Activated T-helper 1 cell treated with anti-CD3 and anti-CD28 coated beads, Interleukin-12 subunit alpha, Interleukin-12 subunit beta, Interleukin-2, Interleukin-4 antibody, amounts not matched to agents 30 ng/mL and 10 ng/mL and 1 ng/mL, durations not matched to agents 14 hours and 24 hours and 36 hours (primary cell): ENCODE results near the gene ASTN2. TPM values are rescaled to one million over a fixed set of nuclear protein-coding genes. Genes with fewer than 3 reads are reported as not detected.

Source experiments
- DNase-seq: peaks from one replicate; pipeline ENCODE4 v3.0.0; 2021; ENCODE audit warnings: low spot score
- H3K27ac Mint-ChIP-seq: one replicate; pipeline ENCODE4 v1.8.0; 2021; ENCODE audit warnings: mild to moderate bottlenecking, mixed read lengths
- H3K27me3 Mint-ChIP-seq: one replicate; pipeline ENCODE4 v1.8.0; 2022; ENCODE audit warnings: mild to moderate bottlenecking, moderate library complexity, mixed read lengths; ENCODE audit not compliant: insufficient read depth
- H3K36me3 Mint-ChIP-seq: one replicate; pipeline ENCODE4 v1.8.0; 2021; ENCODE audit warnings: low read depth, mixed read lengths
- H3K4me1 Mint-ChIP-seq: one replicate; pipeline ENCODE4 v1.8.0; 2021; ENCODE audit warnings: low read depth, mixed read lengths
- H3K4me3 Mint-ChIP-seq: one replicate; pipeline ENCODE4 v1.8.0; 2021; ENCODE audit warnings: mild to moderate bottlenecking, moderate library complexity, mixed read lengths
- H3K9me3 Mint-ChIP-seq: one replicate; pipeline ENCODE4 v1.8.0; 2021; ENCODE audit warnings: mixed read lengths
- intact Hi-C: fragments of 100-400 bp; cut with micrococcal nuclease; formaldehyde crosslinking; loops from one replicate; pipeline ENCODE4 v1.15.1; 2024
- total RNA-seq: library from RNA; stranded (reverse); gene quantifications from 2 replicates; pipeline ENCODE4 v1.2.3, GENCODE V29; 2022

The ASTN2 gene
- total RNA-seq, 1 donor from 2014 or later, result 3.3 TPM

GRCh38 chr9:117184173-117184572 lies 230.7 kb downstream of the ASTN2 start:
- H3K27me3 Mint-ChIP-seq, result no peaks in the 10 kb centered on the region
- H3K4me1 Mint-ChIP-seq, result no peaks in the 10 kb centered on the region
- no peak overlapping the region for H3K27ac Mint-ChIP-seq
- no peak for DNase-seq
- no peaks in the 10 kb centered on the region for H3K9me3 Mint-ChIP-seq
- H3K4me3 Mint-ChIP-seq, result no peak overlapping the region
- intact Hi-C loops, result no loop called here
- H3K36me3 Mint-ChIP-seq, result no peaks in the 10 kb centered on the region

- no peak overlapping the region for H3K4me3 Mint-ChIP-seq
- H3K36me3 Mint-ChIP-seq, result no peaks in the 10 kb centered on the region
- H3K27ac Mint-ChIP-seq, result no peak overlapping the region
- H3K27me3 Mint-ChIP-seq, result no peaks in the 10 kb centered on the region
- H3K4me1 Mint-ChIP-seq, result no peaks in the 10 kb centered on the region
- no peaks in the 10 kb centered on the region for H3K9me3 Mint-ChIP-seq
- intact Hi-C loops, result no loop called here
- no peak for DNase-seq
These were observed 232.8 kb downstream of the ASTN2 start for GRCh38 chr9:117182046-117182445.

DNA sequence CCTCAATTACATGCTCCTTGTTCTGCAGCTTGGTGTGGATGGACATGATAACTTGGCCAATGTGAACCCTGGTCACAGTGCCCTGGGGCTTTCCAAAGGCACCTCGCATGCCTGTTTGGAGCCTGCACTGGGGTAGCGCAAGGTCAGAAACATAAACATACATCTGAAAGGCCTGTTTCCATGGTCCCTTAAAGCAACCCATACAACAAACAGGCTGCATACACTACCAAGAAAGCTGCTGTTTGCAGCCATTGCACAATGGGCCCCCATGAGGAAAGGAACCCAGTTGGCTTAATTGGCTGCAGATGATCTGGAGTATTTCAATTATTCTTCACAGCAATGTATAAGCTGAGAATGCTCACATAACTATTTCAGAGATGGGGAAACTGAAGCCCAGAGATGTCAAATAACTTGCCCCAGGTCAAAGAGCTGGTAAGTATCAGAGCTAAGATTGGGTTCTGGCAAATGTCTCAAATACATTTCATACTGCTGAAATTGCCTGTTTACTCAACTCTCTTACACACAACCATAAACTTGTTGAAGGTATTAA lies 233.9 kb downstream of the ASTN2 start:
- Mint-ChIP-seq H3K36me3 (no peaks in the 10 kb centered on the region), H3K4me3 (no peak overlapping the region), H3K9me3 (no peaks in the 10 kb centered on the region), H3K27me3 (no peaks in the 10 kb centered on the region), H3K27ac (no peak overlapping the region), H3K4me1 (no peaks in the 10 kb centered on the region)
- DNase-seq, result no peak
- intact Hi-C loops, result no loop called here

- Mint-ChIP-seq H3K27ac (no peak overlapping the region), H3K9me3 (no peaks in the 10 kb centered on the region), H3K4me1 (no peaks in the 10 kb centered on the region), H3K27me3 (no peaks in the 10 kb centered on the region), H3K4me3 (no peak overlapping the region), H3K36me3 (no peaks in the 10 kb centered on the region)
- intact Hi-C loops, result no loop called here
- no peak for DNase-seq
These were observed 236.1 kb downstream of the ASTN2 start for GRCh38 chr9:117178596-117179375.

- Mint-ChIP-seq H3K27me3 (no peaks in the 10 kb centered on the region), H3K9me3 (no peaks in the 10 kb centered on the region), H3K36me3 (no peaks in the 10 kb centered on the region), H3K4me3 (no peak overlapping the region), H3K4me1 (no peaks in the 10 kb centered on the region), H3K27ac (no peak overlapping the region)
- no peak for DNase-seq
- intact Hi-C loops, result no loop called here
These were observed 244.3 kb downstream of the ASTN2 start for GRCh38 chr9:117170567-117170966.

- H3K27me3 Mint-ChIP-seq, result no peaks in the 10 kb centered on the region
- DNase-seq, result no peak
- H3K4me3 Mint-ChIP-seq, result no peak overlapping the region
- no peaks in the 10 kb centered on the region for H3K4me1 Mint-ChIP-seq
- intact Hi-C loops, result no loop called here
- no peaks in the 10 kb centered on the region for H3K36me3 Mint-ChIP-seq
- H3K27ac Mint-ChIP-seq, result no peak overlapping the region
- no peaks in the 10 kb centered on the region for H3K9me3 Mint-ChIP-seq
These were observed 245.7 kb downstream of the ASTN2 start for GRCh38 chr9:117169089-117169621.

DNA sequence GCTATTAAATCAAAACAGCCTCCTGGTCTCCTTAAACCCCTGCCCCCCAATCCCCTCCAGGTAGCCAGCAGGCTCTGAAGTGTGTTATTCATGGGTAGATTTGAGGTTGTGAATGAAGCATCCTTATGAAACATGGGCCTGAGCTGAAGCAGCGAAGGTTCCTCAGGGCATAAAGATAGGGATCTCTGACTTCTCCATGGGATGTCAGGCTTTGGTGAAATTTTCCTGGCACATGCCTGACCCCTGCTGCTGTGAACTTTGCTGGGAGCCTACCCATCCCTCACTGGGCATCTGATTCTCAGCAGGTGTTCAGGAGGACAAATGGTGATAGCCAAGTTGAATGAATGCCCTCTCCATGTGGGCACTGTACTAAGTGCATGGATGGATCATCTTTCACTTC lies 250.3 kb downstream of the ASTN2 start:
- Mint-ChIP-seq H3K4me1 (no peaks in the 10 kb centered on the region), H3K4me3 (no peak overlapping the region), H3K27me3 (no peaks in the 10 kb centered on the region), H3K36me3 (no peaks in the 10 kb centered on the region), H3K27ac (no peak overlapping the region), H3K9me3 (no peaks in the 10 kb centered on the region)
- DNase-seq, result no peak
- intact Hi-C loops, result no loop called here

DNA sequence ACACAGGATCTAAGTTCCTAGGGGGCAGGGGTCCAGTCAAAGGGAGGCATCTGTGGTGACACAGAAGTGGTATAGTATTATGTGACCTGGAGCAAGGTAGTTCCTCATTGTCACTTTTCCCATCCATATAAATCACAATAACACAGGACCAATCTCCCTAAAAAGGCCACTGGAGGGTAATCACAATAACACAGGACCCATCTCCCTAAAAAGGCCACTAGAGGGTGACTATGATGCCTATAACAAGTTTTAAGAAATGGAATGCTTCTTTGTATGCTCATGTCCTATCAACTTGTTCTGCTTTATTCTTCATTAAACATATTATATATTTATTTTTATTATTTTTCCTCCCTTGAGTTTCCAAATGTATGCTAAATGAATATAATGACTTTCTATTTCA lies 254.6 kb downstream of the ASTN2 start:
- H3K4me3 Mint-ChIP-seq, result no peak overlapping the region
- no peaks in the 10 kb centered on the region for H3K27me3 Mint-ChIP-seq
- DNase-seq, result no peak
- no peaks in the 10 kb centered on the region for H3K9me3 Mint-ChIP-seq
- no peaks in the 10 kb centered on the region for H3K4me1 Mint-ChIP-seq
- no peaks in the 10 kb centered on the region for H3K36me3 Mint-ChIP-seq
- no peak overlapping the region for H3K27ac Mint-ChIP-seq
- intact Hi-C loops, result no loop called here

DNA sequence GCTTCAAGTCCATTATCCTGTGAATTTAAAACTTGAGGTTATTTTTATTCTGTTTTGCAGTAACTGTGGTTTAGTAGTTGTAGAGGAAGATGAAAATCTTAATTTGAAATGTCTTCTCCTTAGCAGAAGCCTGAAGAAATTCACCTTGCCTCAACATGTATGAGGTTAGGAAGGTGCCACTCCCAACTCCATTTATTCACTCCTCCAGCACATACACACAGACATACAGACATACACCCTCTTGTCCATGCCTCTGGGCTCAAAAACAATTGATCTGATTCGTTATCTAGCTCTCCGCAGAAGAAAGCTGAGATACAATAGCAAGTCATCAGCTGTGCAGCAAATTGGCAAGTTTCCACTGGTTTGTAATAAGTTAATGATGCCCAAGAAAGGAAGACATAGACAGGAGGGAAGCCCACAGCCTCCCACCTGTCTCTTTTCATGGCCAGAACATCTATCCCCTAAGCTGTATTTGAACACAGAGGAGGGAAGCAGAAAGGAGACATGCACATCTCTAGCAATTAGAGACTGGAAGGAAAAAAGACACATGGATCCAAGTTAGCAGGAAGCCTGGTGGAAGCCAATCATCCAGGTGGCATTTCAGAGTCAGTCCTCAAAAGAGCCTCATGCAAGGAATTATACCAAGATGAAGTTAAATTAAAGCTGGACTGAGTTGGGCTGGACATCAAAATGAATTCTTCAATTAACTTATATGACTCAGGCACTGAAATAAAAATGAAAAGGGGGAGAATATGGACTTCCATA lies 257.9 kb downstream of the ASTN2 start:
- H3K27ac Mint-ChIP-seq, result no peak overlapping the region
- intact Hi-C loops, result loop anchor here (10.0 kb wide), 1 partner anchor 62 kb away; no protein-coding TSS in a partner anchor
- no peaks in the 10 kb centered on the region for H3K4me1 Mint-ChIP-seq
- no peaks in the 10 kb centered on the region for H3K27me3 Mint-ChIP-seq
- no peak overlapping the region for H3K4me3 Mint-ChIP-seq
- H3K9me3 Mint-ChIP-seq, result no peaks in the 10 kb centered on the region
- DNase-seq, result no peak
- no peaks in the 10 kb centered on the region for H3K36me3 Mint-ChIP-seq

DNA sequence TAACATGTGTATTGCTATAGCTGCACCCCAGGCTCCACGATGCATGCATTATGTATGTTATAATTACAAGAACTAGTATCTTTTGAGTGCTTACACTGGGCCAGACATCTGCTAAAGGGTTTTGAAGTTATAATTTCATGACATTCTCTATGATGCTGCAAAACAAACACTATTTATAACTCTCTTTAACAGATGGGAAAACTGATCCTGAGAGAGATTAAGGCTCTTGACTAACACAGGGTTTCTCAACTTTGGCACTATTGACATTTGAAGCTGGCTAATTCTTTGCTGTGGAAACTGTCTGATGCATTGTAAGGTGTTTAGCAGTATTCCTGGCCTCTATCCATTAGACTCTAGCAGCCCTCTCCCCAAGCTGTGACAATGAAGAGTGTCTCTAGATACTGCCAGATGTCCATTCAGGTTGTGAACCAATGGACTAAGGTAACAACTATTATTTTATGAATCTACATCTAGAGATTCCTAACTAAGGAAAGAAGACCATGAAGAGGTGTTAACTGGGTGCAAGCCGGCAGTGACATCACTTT lies 258.6 kb downstream of the ASTN2 start:
- intact Hi-C loops, result loop anchor here (10.0 kb wide), 1 partner anchor 61 kb away; no protein-coding TSS in a partner anchor
- Mint-ChIP-seq H3K27ac (no peak overlapping the region), H3K27me3 (no peaks in the 10 kb centered on the region), H3K36me3 (no peaks in the 10 kb centered on the region), H3K4me1 (no peaks in the 10 kb centered on the region), H3K9me3 (no peaks in the 10 kb centered on the region), H3K4me3 (no peak overlapping the region)
- DNase-seq, result no peak

GRCh38 chr9:117153021-117153420 lies 261.8 kb downstream of the ASTN2 start:
- Mint-ChIP-seq H3K9me3 (no peaks in the 10 kb centered on the region), H3K36me3 (no peaks in the 10 kb centered on the region), H3K27me3 (no peaks in the 10 kb centered on the region), H3K27ac (no peak overlapping the region), H3K4me1 (no peaks in the 10 kb centered on the region), H3K4me3 (no peak overlapping the region)
- no peak for DNase-seq
- intact Hi-C loops, result loop anchor here (10.0 kb wide), 1 partner anchor 58 kb away; no protein-coding TSS in a partner anchor

- Mint-ChIP-seq H3K27ac (no peak overlapping the region), H3K4me3 (no peak overlapping the region), H3K4me1 (no peaks in the 10 kb centered on the region), H3K36me3 (no peaks in the 10 kb centered on the region), H3K27me3 (no peaks in the 10 kb centered on the region), H3K9me3 (no peaks in the 10 kb centered on the region)
- intact Hi-C loops, result loop anchor here (10.0 kb wide), 1 partner anchor 57 kb away; no protein-coding TSS in a partner anchor
- DNase-seq, result no peak
These were observed 263.1 kb downstream of the ASTN2 start for GRCh38 chr9:117151716-117152115.
